ENCODE results near the gene CA11. TPM values are rescaled to one million over a fixed set of nuclear protein-coding genes. Genes with fewer than 3 reads are reported as not detected.

CA11 gene
- total and polyA plus RNA-seq, 2 of the 8 experiments (the other 6 are each of a cell fraction or from before 2014, with no cell fraction given) = 51.7 to 71.4 TPM

DNA sequence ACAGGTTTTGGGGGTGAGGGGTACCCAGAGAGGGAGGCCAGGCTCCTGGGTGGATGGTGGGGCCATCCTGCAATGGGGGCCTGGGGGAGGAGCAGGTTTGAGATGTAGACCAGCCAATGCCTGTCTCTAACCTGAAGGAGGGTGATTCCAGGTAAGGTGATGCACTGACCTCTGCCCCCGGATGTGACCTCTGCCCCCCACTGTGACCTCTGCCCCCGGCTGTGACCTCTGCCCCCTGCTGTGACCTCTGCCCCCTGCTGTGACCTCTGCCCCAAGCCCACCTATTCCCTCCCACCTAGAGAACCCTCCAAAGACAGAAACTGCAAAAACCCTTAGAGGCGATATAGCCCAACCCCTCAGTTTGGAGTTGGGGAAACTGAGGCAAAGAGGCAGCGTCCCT is 49.8 kb downstream of the CA11 start:
- FAIRE-seq = no peak
- POLR2A ChIA-PET (ENCODE audit: partially characterized antibody) = interaction anchor here (3.8 to 16.9 kb wide), 2 partner anchors 12 to 20 kb away, joined by 17 to 175 read pairs; partner anchors contain the start of genes FAM83E, RPL18, SPACA4 and SPHK2
- H3K4me2 ChIP-seq (ENCODE audit: insufficient read depth in 1 of 2, low read depth in 2 of 2, low read length in 2 of 2) = no peak overlapping the region
- TF ChIP-seq NRF1 (IDR thresholded peaks at IDR 0.05; ENCODE audit: low read depth, low read length) (no peak), TAF7 (optimal IDR thresholded peaks at IDR 0.05; ENCODE audit: borderline replicate concordance, low read depth, low read length) (no peak), RNF2 (IDR thresholded peaks at IDR 0.05; ENCODE audit: borderline replicate concordance, low read depth, low read length, missing control alignments, poor library complexity, severe bottlenecking) (no peak), SRF (IDR thresholded peaks at IDR 0.05; ENCODE audit: low read depth, low read length) (no peak), YY1 (IDR thresholded peaks at IDR 0.05; ENCODE audit: low read depth, low read length) (no peak), CEBPB (IDR thresholded peaks at IDR 0.05; ENCODE audit: low read depth, low read length) (no peak)

More for the DNA sequence above, 49.8 kb downstream of the CA11 start:
- H3K18ac ChIP-seq (ENCODE audit: extremely low read depth, low read length) = no peak overlapping the region
- H4K91ac ChIP-seq (replicated peaks; ENCODE audit: insufficient read length, low read length) = no peak overlapping the region
- H4K20me1 ChIP-seq (replicated peaks in 1 of 2; ENCODE audit: control insufficient read depth in 1 of 2, insufficient read depth in 2 of 2, low read length in 2 of 2) = peaks cover 0 to 2% of the 10 kb centered on the region in 2 experiments
- CTCF ChIA-PET (ENCODE audit: partially characterized antibody) = interaction anchor here (1.1 to 13.5 kb wide), 3 partner anchors 8 to 12 kb away, joined by 4 to 143 read pairs (median 6); partner anchors contain the start of gene SPACA4
- no peak overlapping the region for H4K5ac ChIP-seq (ENCODE audit: insufficient read length, low read depth, low read length)
- no peak overlapping the region for H3K4me3 ChIP-seq (ENCODE audit: extremely low read depth in 1 of 4, insufficient read depth in 2 of 4, low read depth in 3 of 4, low read length in 4 of 4)
- H2BK120ac ChIP-seq (replicated peaks; ENCODE audit: low read depth, low read length) = no peak overlapping the region
- H2AFZ ChIP-seq (ENCODE audit: low read length) = no peak overlapping the region
- H3K79me2 ChIP-seq (ENCODE audit: control insufficient read depth in 1 of 2, insufficient read depth in 2 of 2, low read length in 2 of 2) = no peaks in the 10 kb centered on the region
- no peaks in the 10 kb centered on the region for H3K9me3 ChIP-seq (ENCODE audit: insufficient read depth in 2 of 2, low read depth in 1 of 2, low read length in 1 of 2)
- no peak overlapping the region for H2BK5ac ChIP-seq (ENCODE audit: low read depth, low read length)
- no peak overlapping the region for H2BK15ac ChIP-seq (ENCODE audit: low read length)
- H3K27ac ChIP-seq (ENCODE audit: low read depth, low read length) = no peak overlapping the region
- no peak overlapping the region for H2AK5ac ChIP-seq (ENCODE audit: low read depth, low read length)
- no peak overlapping the region for H2BK20ac ChIP-seq (ENCODE audit: low read length)
- H3K23ac ChIP-seq (ENCODE audit: insufficient read length) = no peak overlapping the region
- H3K79me1 ChIP-seq (ENCODE audit: low read depth, low read length) = no peaks in the 10 kb centered on the region
- no peak overlapping the region for H3K56ac ChIP-seq (replicated peaks; ENCODE audit: insufficient read length, low read depth, low read length)
- H3K36me3 ChIP-seq (ENCODE audit: control insufficient read depth in 2 of 4, insufficient read depth in 4 of 4, low read length in 3 of 4) = no peaks in the 10 kb centered on the region
- 0 out of 7 replicates have a peak, but pooled peaks cover 0 to 3% (median 0%) of the 10 kb centered on the region in 4 experiments for H3K27me3 ChIP-seq (replicated peaks in 1 of 4; ENCODE audit: control insufficient read depth in 3 of 4, extremely low read depth in 1 of 4, insufficient read depth in 3 of 4, low read length in 3 of 4)
- H3K14ac ChIP-seq (ENCODE audit: insufficient read length) = no peak overlapping the region
- no peak for DNase-seq (ENCODE audit: low read depth in 1 of 2, low spot score in 2 of 2)
- H3K23me2 ChIP-seq (ENCODE audit: low read depth, low read length) = no peaks in the 10 kb centered on the region; the same call in 1 of the 2 replicates
- no peak overlapping the region for H2BK12ac ChIP-seq (ENCODE audit: low read depth, low read length)
- H3K4ac ChIP-seq (replicated peaks; ENCODE audit: insufficient read length, low read depth, low read length) = no peak overlapping the region
- no peak overlapping the region for H3K9ac ChIP-seq (replicated peaks in 1 of 4; ENCODE audit: extremely low read depth in 1 of 4, low read depth in 3 of 4, low read length in 3 of 4)
- WGBS, 2 experiments (ENCODE audit: extremely low coverage in 1 of 2, insufficient coverage in 1 of 2, insufficient read length in 1 of 2, insufficient replicate concordance in 2 of 2, low coverage in 1 of 2, low lambda C conversion rate in 2 of 2, missing lambda C conversion rate in 1 of 2) = 89% methylated on average over 3 of the region's 4 CpGs; no CpG with 5 or more reads in 1 of the 2 experiments
- no peak overlapping the region for H4K8ac ChIP-seq (ENCODE audit: extremely low read depth, insufficient read depth, low read length)
- H3K4me1 ChIP-seq (replicated peaks in 1 of 4; ENCODE audit: control insufficient read depth in 3 of 4, insufficient read depth in 4 of 4, low read length in 3 of 4) = no peaks in the 10 kb centered on the region

All from H1 (cell line).